Subcutaneous abdominal adipose tissue (tissue), 5 donors: Measurements from ENCODE around the gene DIP2C.

ENCODE experiments used
- H3K27ac ChIP-seq: one replicate; pipeline ENCODE4 v1.7.0; 2013; ENCODE audit warnings: low read depth, mild to moderate bottlenecking, inconsistent platforms, low read length, moderate library complexity
- H3K27me3 ChIP-seq, 5 donors: one replicate each; pipeline ENCODE4 v1.7.0; 2013; ENCODE audit warnings: low read length in 5 of 5, inconsistent platforms in 1 of 5; ENCODE audit not compliant: control insufficient read depth in 5 of 5, insufficient read depth in 4 of 5
- H3K36me3 ChIP-seq, 5 donors: one replicate each; pipeline ENCODE4 v1.7.0; 2013; ENCODE audit warnings: low read length in 5 of 5; ENCODE audit not compliant: control insufficient read depth in 5 of 5, insufficient read depth in 5 of 5
- H3K4me1 ChIP-seq, 5 donors: one replicate each; pipeline ENCODE4 v1.7.0; 2013; ENCODE audit warnings: low read length in 5 of 5, mild to moderate bottlenecking in 3 of 5, moderate library complexity in 1 of 5; ENCODE audit not compliant: control insufficient read depth in 5 of 5, insufficient read depth in 5 of 5
- H3K4me3 ChIP-seq, 5 donors: one replicate each; pipeline ENCODE4 v1.7.0; 2013; ENCODE audit warnings: low read length in 5 of 5, low read depth in 1 of 5
- H3K9ac ChIP-seq, 5 donors: one replicate each; pipeline ENCODE4 v1.7.0; 2013; ENCODE audit warnings: low read length in 5 of 5, mild to moderate bottlenecking in 4 of 5, moderate library complexity in 3 of 5
- H3K9me3 ChIP-seq, 5 donors: one replicate each; pipeline ENCODE4 v1.7.0; 2013; ENCODE audit warnings: low read length in 5 of 5; ENCODE audit not compliant: control insufficient read depth in 5 of 5
- donor health status: healthy.
- donor health status: healthy.
- donor health status: healthy.
- donor health status: healthy.
- donor health status: healthy.

Gene DIP2C

GRCh38 chr10:594584-595270 lies 94.7 kb downstream of the DIP2C start:
- H3K36me3 ChIP-seq = no peaks in the 10 kb centered on the region
- no peak overlapping the region for H3K9ac ChIP-seq
- no peak overlapping the region for H3K4me3 ChIP-seq
- no peaks in the 10 kb centered on the region for H3K27me3 ChIP-seq
- H3K4me1 ChIP-seq = peaks cover 8 to 58% (median 35%) of the 10 kb centered on the region in 5 donors
- H3K9me3 ChIP-seq = no peaks in the 10 kb centered on the region
- peak overlapping the region; percentile 18 for H3K27ac ChIP-seq

- Histone ChIP-seq H3K4me3 (peak overlapping the region in 2 of 5 donors; percentile 39 to 45), H3K27me3 (no peaks in the 10 kb centered on the region), H3K4me1 (peaks cover 8 to 56% (median 31%) of the 10 kb centered on the region in 5 donors), H3K36me3 (no peaks in the 10 kb centered on the region), H3K9me3 (no peaks in the 10 kb centered on the region), H3K9ac (peak overlapping the region in 1 of 5 donors; percentile 4), H3K27ac (peak overlapping the region; percentile 18)
These were observed 95.5 kb downstream of the DIP2C start for GRCh38 chr10:593901-594457.

GRCh38 chr10:593421-593820 lies 96.0 kb downstream of the DIP2C start:
- Histone ChIP-seq H3K9me3 (no peaks in the 10 kb centered on the region), H3K27me3 (no peaks in the 10 kb centered on the region), H3K9ac (peak overlapping the region in 1 of 5 donors; percentile 4), H3K36me3 (no peaks in the 10 kb centered on the region), H3K4me3 (peak overlapping the region in 1 of 5 donors; percentile 45), H3K27ac (no peak overlapping the region), H3K4me1 (peaks cover 8 to 55% (median 32%) of the 10 kb centered on the region in 5 donors)

GRCh38 chr10:593016-593415 lies 96.5 kb downstream of the DIP2C start:
- no peak overlapping the region for H3K4me3 ChIP-seq
- H3K9me3 ChIP-seq = no peaks in the 10 kb centered on the region
- H3K9ac ChIP-seq = no peak overlapping the region
- H3K36me3 ChIP-seq = no peaks in the 10 kb centered on the region
- no peaks in the 10 kb centered on the region for H3K27me3 ChIP-seq
- no peak overlapping the region for H3K27ac ChIP-seq
- peaks cover 10 to 55% (median 32%) of the 10 kb centered on the region in 5 donors for H3K4me1 ChIP-seq

- H3K27me3 ChIP-seq = no peaks in the 10 kb centered on the region
- no peak overlapping the region for H3K4me3 ChIP-seq
- H3K9me3 ChIP-seq = no peaks in the 10 kb centered on the region
- no peaks in the 10 kb centered on the region for H3K36me3 ChIP-seq
- H3K27ac ChIP-seq = no peak overlapping the region
- peaks cover 6 to 42% (median 24%) of the 10 kb centered on the region in 5 donors for H3K4me1 ChIP-seq
- H3K9ac ChIP-seq = no peak overlapping the region
These were observed 97.8 kb downstream of the DIP2C start for GRCh38 chr10:591646-592045.

GRCh38 chr10:590721-591120 lies 98.7 kb downstream of the DIP2C start:
- Histone ChIP-seq H3K27ac (no peak overlapping the region), H3K4me1 (peaks cover 6 to 40% (median 24%) of the 10 kb centered on the region in 5 donors), H3K9me3 (no peaks in the 10 kb centered on the region), H3K4me3 (no peak overlapping the region), H3K9ac (no peak overlapping the region), H3K36me3 (no peaks in the 10 kb centered on the region), H3K27me3 (no peaks in the 10 kb centered on the region)

GRCh38 chr10:589961-590680 lies 99.3 kb downstream of the DIP2C start:
- Histone ChIP-seq H3K4me1 (peaks cover 6 to 40% (median 24%) of the 10 kb centered on the region in 5 donors), H3K4me3 (no peak overlapping the region), H3K27ac (no peak overlapping the region), H3K36me3 (no peaks in the 10 kb centered on the region), H3K9ac (no peak overlapping the region), H3K9me3 (no peaks in the 10 kb centered on the region), H3K27me3 (no peaks in the 10 kb centered on the region)

GRCh38 chr10:588246-589165 lies 101.0 kb downstream of the DIP2C start:
- Histone ChIP-seq H3K9me3 (no peaks in the 10 kb centered on the region), H3K4me3 (no peak overlapping the region), H3K9ac (no peak overlapping the region), H3K27ac (no peak overlapping the region), H3K4me1 (peaks cover 2 to 28% (median 17%) of the 10 kb centered on the region in 5 donors), H3K27me3 (no peaks in the 10 kb centered on the region), H3K36me3 (no peaks in the 10 kb centered on the region)

GRCh38 chr10:586716-587115 lies 102.8 kb downstream of the DIP2C start:
- H3K4me3 ChIP-seq = no peak overlapping the region
- H3K9me3 ChIP-seq = no peaks in the 10 kb centered on the region
- no peak overlapping the region for H3K27ac ChIP-seq
- no peaks in the 10 kb centered on the region for H3K36me3 ChIP-seq
- H3K4me1 ChIP-seq = peaks cover 2 to 24% (median 15%) of the 10 kb centered on the region in 5 donors
- H3K9ac ChIP-seq = no peak overlapping the region
- H3K27me3 ChIP-seq = no peaks in the 10 kb centered on the region
